DOHH2 (cell line): ENCODE data around the gene ATP5F1B.

Experiments used
- EZH2phosphoT487 ChIP-seq: fragments of 200-600 bp; sonication (generic); IDR thresholded peaks from 2 replicates; pipeline ENCODE4 v1.6.1; 2017; ENCODE audit warnings: borderline replicate concordance, mild to moderate bottlenecking, antibody characterized with exemption, low read length, moderate library complexity, mixed read lengths
- TF ChIP-seq, protein P1 (sequence below): fragments of 200-600 bp; sonication (generic); IDR thresholded peaks from one replicate; pipeline ENCODE4 v1.5.1; 2014; ENCODE audit warnings: antibody characterized with exemption, mild to moderate bottlenecking, low read depth, low read length; ENCODE audit not compliant: poor library complexity, severe bottlenecking

DNA sequence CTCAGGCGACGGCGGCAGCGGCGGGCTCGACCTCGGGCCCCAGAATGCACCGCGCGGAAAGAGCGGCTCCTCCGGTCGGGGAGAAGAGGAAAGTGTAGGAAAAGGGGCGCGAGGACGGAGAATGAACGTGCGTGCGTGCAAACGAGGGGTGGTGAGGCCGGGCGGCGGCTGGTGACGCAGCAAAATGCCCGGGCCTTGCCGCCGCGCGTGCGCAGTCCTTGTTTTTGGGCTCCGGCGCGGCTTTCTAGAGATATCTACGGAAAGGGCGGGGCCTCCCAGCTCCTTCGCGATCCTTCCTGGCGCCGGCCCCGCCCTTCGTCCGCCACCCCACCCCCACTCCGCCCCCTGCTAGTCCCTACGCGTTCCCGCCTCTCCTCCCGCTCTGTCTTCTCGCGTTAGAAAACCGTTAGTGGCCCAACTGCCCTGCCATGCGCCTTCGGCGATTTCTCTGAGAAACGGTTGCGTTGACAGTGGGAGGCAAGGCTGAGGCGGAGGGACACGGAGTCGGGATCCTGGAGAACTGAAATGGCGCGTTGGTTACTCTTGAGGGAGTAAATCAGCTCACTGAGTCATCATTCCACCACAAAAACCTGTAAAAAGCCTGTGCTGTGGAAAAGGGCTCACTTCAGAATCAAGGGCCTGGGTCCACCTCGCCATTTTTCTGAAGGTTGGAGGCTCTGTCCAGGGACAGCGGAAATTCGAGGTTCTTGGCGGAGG lies 42.5 kb upstream of the ATP5F1B start, which contains the start of gene PTGES3:
- TF ChIP-seq, protein P1, sequence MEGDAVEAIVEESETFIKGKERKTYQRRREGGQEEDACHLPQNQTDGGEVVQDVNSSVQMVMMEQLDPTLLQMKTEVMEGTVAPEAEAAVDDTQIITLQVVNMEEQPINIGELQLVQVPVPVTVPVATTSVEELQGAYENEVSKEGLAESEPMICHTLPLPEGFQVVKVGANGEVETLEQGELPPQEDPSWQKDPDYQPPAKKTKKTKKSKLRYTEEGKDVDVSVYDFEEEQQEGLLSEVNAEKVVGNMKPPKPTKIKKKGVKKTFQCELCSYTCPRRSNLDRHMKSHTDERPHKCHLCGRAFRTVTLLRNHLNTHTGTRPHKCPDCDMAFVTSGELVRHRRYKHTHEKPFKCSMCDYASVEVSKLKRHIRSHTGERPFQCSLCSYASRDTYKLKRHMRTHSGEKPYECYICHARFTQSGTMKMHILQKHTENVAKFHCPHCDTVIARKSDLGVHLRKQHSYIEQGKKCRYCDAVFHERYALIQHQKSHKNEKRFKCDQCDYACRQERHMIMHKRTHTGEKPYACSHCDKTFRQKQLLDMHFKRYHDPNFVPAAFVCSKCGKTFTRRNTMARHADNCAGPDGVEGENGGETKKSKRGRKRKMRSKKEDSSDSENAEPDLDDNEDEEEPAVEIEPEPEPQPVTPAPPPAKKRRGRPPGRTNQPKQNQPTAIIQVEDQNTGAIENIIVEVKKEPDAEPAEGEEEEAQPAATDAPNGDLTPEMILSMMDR: no peak
- no peak for TF ChIP-seq EZH2phosphoT487
